GM10248 (cell line): Measurements from ENCODE around the gene CNOT4.

ENCODE experiments used
- CTCF ChIA-PET: fragments of 300-600 bp; sonication (Branson Sonifier 250); formaldehyde crosslinking; extraction: SDS; loops from one replicate; lab custom pipeline; 2021; ENCODE audit warnings: antibody characterized with exemption; lab: Yijun Ruan, JAX
- POLR2A ChIA-PET: fragments of 350-650 bp; sonication (Branson Sonifier 250); formaldehyde crosslinking; extraction: SDS; loops from one replicate; lab custom pipeline; 2020; ENCODE audit warnings: antibody characterized with exemption; lab: Yijun Ruan, JAX
- DNase-seq: peaks from one replicate; pipeline ENCODE4 v3.0.0; 2012; ENCODE audit errors: extremely low spot score
- TF ChIP-seq, protein P1 (sequence below): IDR thresholded peaks from 2 replicates; pipeline ENCODE4 v1.5.1; 2012; ENCODE audit warnings: mild to moderate bottlenecking, low read depth; ENCODE audit errors: extremely low read depth, missing control alignments, control extremely low read depth

The CNOT4 gene

GRCh38 chr7:135519233-135519688, 9.4 kb upstream of the CNOT4 start:
- DNase-seq: no peak
- TF ChIP-seq, protein P1, sequence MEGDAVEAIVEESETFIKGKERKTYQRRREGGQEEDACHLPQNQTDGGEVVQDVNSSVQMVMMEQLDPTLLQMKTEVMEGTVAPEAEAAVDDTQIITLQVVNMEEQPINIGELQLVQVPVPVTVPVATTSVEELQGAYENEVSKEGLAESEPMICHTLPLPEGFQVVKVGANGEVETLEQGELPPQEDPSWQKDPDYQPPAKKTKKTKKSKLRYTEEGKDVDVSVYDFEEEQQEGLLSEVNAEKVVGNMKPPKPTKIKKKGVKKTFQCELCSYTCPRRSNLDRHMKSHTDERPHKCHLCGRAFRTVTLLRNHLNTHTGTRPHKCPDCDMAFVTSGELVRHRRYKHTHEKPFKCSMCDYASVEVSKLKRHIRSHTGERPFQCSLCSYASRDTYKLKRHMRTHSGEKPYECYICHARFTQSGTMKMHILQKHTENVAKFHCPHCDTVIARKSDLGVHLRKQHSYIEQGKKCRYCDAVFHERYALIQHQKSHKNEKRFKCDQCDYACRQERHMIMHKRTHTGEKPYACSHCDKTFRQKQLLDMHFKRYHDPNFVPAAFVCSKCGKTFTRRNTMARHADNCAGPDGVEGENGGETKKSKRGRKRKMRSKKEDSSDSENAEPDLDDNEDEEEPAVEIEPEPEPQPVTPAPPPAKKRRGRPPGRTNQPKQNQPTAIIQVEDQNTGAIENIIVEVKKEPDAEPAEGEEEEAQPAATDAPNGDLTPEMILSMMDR: no peak
- POLR2A ChIA-PET: no interaction called here
- CTCF ChIA-PET: interaction anchor here (1.5 to 2.0 kb wide), 2 partner anchors 12 to 245 kb away, joined by 4 to 7 read pairs; no protein-coding TSS in a partner anchor

DNA sequence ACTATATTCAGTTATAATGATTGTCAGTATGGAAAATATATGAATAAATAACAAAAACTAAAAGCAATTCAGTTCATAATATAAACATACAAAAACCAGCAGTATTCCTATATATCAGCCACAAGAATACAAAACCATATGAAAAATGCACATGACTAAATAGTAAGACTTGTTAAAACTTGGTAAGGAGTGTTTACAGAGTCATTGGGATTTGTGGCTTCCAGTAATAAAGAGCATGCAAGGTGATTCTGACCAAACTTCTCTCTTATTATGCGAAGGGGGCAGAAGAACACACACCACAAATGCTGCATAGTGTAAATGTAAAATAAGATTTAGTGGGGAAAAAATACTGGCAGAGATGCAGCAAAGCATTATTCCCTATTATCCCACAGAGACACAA, 8.8 kb upstream of the CNOT4 start:
- CTCF ChIA-PET: interaction anchor here (0.6 kb wide), 1 partner anchor 330 kb away, joined by 3 read pairs; no protein-coding TSS in a partner anchor
- no peak for DNase-seq
- TF ChIP-seq, protein P1: no peak
- POLR2A ChIA-PET: no interaction called here

DNA sequence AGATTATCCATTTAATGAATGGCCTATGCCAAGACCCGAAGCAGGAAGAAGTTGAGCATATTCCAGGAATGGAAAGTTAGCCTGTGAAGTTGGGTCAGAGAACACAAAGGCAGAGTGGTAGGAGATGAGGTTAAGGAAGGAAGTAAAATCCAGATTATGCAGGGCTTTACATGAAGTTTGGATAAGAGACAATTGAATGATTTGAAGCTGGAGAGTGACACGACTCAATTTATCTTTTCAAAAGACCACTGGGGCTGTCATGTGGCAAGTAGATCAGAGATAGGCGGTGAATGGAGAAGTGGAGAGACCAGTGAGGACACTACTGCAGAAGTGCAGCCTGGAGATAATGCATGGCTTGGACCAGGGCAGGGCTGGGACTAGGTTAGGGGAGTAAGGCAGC, 7.2 kb upstream of the CNOT4 start:
- POLR2A ChIA-PET: no interaction called here
- CTCF ChIA-PET: no interaction called here
- DNase-seq: no peak
- TF ChIP-seq, protein P1: no peak

DNA sequence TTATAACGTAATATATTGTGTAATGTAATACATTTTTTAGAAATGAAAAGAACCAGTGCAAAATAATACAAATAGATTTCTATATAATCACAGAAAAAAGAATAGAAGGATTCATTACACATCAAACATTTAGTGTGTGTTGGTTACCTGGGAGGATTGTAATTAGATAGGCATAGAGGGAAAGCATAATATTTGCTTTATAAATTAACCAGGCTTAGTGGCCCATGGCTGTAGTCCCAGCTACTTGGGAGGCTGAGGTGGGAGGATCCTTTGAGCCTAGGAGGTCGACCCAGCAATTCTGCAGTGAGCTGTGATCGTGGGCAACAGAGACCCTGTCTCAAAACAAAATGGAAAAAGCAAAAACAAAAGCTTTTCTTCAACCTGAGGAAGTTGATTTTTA, 5.0 kb upstream of the CNOT4 start:
- no peak for DNase-seq
- CTCF ChIA-PET: interaction anchor here (0.9 to 1.6 kb wide), 4 partner anchors 10 to 133 kb away, joined by 3 to 4 read pairs (median 3); no protein-coding TSS in a partner anchor
- POLR2A ChIA-PET: no interaction called here

DNA sequence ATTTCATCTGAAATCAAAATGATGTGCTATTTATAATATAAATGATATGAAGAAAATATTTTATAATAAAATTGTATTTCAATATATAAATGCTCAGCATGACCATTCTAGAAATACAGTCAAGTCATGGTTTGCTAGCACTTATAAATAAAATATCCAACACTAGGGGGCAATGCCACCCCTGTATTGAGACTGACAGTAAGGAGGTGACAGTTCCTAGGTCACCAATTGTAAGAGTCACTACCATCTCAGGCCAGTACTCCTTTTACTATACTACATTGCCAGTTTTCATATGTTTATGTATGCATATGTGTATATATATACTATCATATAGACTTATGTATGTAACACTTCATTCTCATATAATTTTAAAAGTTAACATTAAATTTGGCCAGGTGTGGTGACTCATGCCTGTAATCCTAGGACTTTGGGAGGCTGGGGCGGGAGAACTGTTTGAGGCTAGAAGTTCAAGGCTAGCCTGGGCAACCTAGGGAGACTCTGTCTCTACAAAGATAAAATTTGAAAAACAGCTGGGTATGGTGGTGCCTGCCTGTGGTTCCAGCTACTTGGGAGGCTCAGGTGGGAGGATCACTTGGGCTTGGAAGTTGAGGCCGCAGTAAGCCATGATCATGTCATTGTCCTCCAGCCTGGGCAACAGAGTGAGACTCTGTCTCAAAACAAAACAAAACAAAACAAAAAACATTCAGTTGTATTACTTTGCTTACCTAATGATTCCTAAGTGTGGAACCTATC, 2.4 kb upstream of the CNOT4 start:
- ChIA-PET CTCF (interaction anchor here (1.0 kb wide), 1 partner anchor 8 kb away, joined by 3 read pairs; no protein-coding TSS in a partner anchor), POLR2A (no interaction called here)
- TF ChIP-seq, protein P1: peak; percentile 55
- DNase-seq: peak; percentile 62

More for the DNA sequence above, 5.0 kb upstream of the CNOT4 start:
- TF ChIP-seq, protein P1: no peak

DNA sequence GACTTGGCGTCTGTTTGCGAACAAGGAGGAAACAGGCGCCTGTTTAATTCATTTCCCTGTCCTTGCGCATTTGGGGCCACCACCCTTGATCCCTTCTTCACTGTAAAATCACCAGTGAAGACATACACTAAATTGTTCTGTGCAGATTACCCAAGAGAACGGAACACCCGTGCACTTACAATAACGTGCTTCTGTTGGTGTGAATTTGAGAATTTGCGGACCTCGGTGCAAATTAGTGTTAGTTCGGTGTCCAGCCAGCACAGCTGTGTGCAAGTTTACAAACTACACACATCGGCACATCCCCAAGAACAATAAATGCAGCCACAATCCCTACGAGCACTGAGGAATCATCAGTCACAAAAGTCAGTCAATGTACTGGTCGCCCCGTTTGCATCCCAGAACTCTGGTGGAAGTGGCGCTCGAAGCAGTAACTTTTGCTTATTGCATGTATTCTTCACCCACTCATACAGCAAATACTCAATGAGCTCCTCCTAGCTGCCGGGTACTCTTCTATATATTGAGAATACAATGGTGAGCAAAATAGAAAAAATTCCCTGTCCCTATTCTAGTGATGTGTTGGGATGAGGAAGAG, 786 bp upstream of the CNOT4 start:
- no peak for DNase-seq
- TF ChIP-seq, protein P1: peak; percentile 33
- ChIA-PET CTCF (interaction anchor here (0.6 to 1.5 kb wide), 11 partner anchors 10 to 235 kb away, joined by 3 to 5 read pairs (median 3); no protein-coding TSS in a partner anchor), POLR2A (interaction anchor here (0.9 kb wide), 1 partner anchor 235 kb away, joined by 4 read pairs; no protein-coding TSS in a partner anchor)
